Esophagus squamous epithelium (tissue), 4 donors: ENCODE results near the gene NUDT21. TPM values are rescaled to one million over a fixed set of nuclear protein-coding genes. Genes with fewer than 3 reads are reported as not detected.

Experiments used
- total RNA-seq, 4 donors: library from RNA; depleted of rRNA; stranded (reverse); fragments of >200 nt; gene quantifications; one replicate each; pipeline ENCODE4 v1.1.0, GENCODE V29; 2016

The NUDT21 gene
- total RNA-seq, 4 donors from 2014 or later, result 39.4 to 55.5 (median 48.2) TPM

Other genes with a start within 250 kb of the NUDT21 start
- gene AMFR, start 25.8 kb downstream of the NUDT21 start, total RNA-seq, result 100 to 1,000 TPM in 2 of 4 donors, 10 to 100 TPM in 2; 69.9 to 133 (median 111) TPM
- gene OGFOD1, start 222 bp upstream of the NUDT21 start, total RNA-seq, result 10 to 100 TPM; 28.8 to 58.3 (median 32.1) TPM
- 10 to 100 TPM; 15.2 to 60.8 (median 31.1) TPM for gene BBS2, start 68.7 kb upstream of the NUDT21 start, total RNA-seq
- gene MT4, start 113.7 kb upstream of the NUDT21 start, total RNA-seq, result not detected
- not detected for gene MT3, start 138.2 kb upstream of the NUDT21 start, total RNA-seq
- gene MT2A, start 157.3 kb upstream of the NUDT21 start, total RNA-seq, result 100 to 1,000 TPM in 2 of 4 donors, 10 to 100 TPM in 2; 76.5 to 157 (median 96.2) TPM
- gene MT1E, start 174.4 kb upstream of the NUDT21 start, total RNA-seq, result 100 to 1,000 TPM in 1 of 4 donors, 10 to 100 TPM in 3; 52.4 to 106 (median 88.7) TPM
- gene MT1M, start 181.3 kb upstream of the NUDT21 start, total RNA-seq, result 1 to 10 TPM in 2 of 4 donors, under 1 TPM in 1, not detected in 1; 0.57 to 7.4 (median 4.8) TPM
- 10 to 100 TPM in 1 of 4 donors, 1 to 10 TPM in 2, not detected in 1; 3.3 to 34.2 (median 5.3) TPM for gene MT1A, start 187.3 kb upstream of the NUDT21 start, total RNA-seq
- gene MT1B, start 200.6 kb upstream of the NUDT21 start, total RNA-seq, result not detected
- 1 to 10 TPM in 3 of 4 donors, not detected in 1; 2.8 to 4.2 (median 2.9) TPM for gene MT1F, start 206.6 kb upstream of the NUDT21 start, total RNA-seq
- 10 to 100 TPM in 3 of 4 donors, 1 to 10 TPM in 1; 5.8 to 52.1 (median 16.5) TPM for gene MT1G, start 216.7 kb upstream of the NUDT21 start, total RNA-seq
- gene MT1H, start 218.5 kb upstream of the NUDT21 start, total RNA-seq, result 1 to 10 TPM in 1 of 4 donors, not detected in 3; 5.7 TPM
- gene MT1X, start 231.1 kb upstream of the NUDT21 start, total RNA-seq, result 1,000 to 10,000 TPM in 1 of 4 donors, 100 to 1,000 TPM in 3; 343 to 1,688 (median 688) TPM